Lower leg skin (tissue), 4 donors: Measurements from ENCODE around the gene AUTS2. TPM values are rescaled to one million over a fixed set of nuclear protein-coding genes. Genes with fewer than 3 reads are reported as not detected.

Experiments used
- DNase-seq, 2 donors: peaks; one replicate each; pipeline ENCODE4 v3.0.0-alpha.2; 2019; ENCODE audit warnings: low spot score in 2 of 2
- H3K4me3 ChIP-seq: fragments of 200-600 bp; sonication (generic); 2 replicates; pipeline ENCODE4 v1.5.1; 2017; ENCODE audit warnings: mild to moderate bottlenecking, low read depth; ENCODE audit not compliant: poor library complexity, severe bottlenecking
- POLR2A ChIP-seq, 2 donors: fragments of 450-650 bp; IDR thresholded peaks; one replicate each; pipeline ENCODE4 v1.6.1; 2016 to 2017; ENCODE audit warnings: antibody characterized with exemption in 2 of 2, mild to moderate bottlenecking in 1 of 2, moderate library complexity in 1 of 2
- WGBS, 2 donors: methylation state at CpG; one replicate each; pipeline ENCODE4 v1.1.5; 2018; 5-methylcytosine and 5-hydroxymethylcytosine counted together
- intact Hi-C: fragments of 100-400 bp; cut with DNase I; formaldehyde crosslinking; loops from one replicate; pipeline ENCODE4 v1.15.0; 2023; ENCODE audit warnings: low total_unique reads
- total RNA-seq, 4 donors: library from RNA; depleted of rRNA; stranded (reverse); fragments of >200 nt; gene quantifications; one replicate each; pipeline ENCODE4 v1.1.0, GENCODE V29; 2016
- TF ChIP-seq, protein P1 (sequence below), 3 donors: fragments of 450-650 bp; IDR thresholded peaks; one replicate each; pipeline ENCODE4 v1.5.1; 2016; ENCODE audit warnings: antibody characterized with exemption in 3 of 3, mild to moderate bottlenecking in 3 of 3, moderate library complexity in 2 of 3

Gene AUTS2
- total RNA-seq, 4 donors from 2014 or later: 30.8 to 41.9 (median 40.5) TPM

DNA sequence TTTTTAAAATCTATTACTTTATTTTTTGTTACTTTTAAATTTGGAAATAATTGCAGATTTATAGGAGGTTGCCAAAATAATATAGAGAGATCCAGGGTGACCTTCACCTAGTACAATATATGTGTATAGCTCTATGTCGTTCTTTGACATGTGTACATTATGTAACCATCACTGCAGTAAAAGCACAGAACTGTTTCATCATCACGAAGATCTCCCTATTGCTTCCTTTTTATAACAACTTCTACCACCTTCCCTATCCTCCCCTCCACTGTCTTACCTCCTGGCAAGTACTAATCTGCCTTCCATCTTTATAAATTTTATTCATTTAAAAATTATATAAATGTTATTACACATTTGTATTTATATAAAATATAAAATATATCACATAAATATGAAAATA, 251.0 kb downstream of the AUTS2 start:
- no peak overlapping the region for H3K4me3 ChIP-seq
- TF ChIP-seq POLR2A (IDR thresholded peaks at IDR 0.05): no peak
- TF ChIP-seq, protein P1, sequence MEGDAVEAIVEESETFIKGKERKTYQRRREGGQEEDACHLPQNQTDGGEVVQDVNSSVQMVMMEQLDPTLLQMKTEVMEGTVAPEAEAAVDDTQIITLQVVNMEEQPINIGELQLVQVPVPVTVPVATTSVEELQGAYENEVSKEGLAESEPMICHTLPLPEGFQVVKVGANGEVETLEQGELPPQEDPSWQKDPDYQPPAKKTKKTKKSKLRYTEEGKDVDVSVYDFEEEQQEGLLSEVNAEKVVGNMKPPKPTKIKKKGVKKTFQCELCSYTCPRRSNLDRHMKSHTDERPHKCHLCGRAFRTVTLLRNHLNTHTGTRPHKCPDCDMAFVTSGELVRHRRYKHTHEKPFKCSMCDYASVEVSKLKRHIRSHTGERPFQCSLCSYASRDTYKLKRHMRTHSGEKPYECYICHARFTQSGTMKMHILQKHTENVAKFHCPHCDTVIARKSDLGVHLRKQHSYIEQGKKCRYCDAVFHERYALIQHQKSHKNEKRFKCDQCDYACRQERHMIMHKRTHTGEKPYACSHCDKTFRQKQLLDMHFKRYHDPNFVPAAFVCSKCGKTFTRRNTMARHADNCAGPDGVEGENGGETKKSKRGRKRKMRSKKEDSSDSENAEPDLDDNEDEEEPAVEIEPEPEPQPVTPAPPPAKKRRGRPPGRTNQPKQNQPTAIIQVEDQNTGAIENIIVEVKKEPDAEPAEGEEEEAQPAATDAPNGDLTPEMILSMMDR (IDR thresholded peaks at IDR 0.05): no peak
- intact Hi-C loops: no loop called here
- no peak for DNase-seq
- WGBS, 2 donors: 79 to 88% methylated on average over 2 of the region's 2 CpGs

DNA sequence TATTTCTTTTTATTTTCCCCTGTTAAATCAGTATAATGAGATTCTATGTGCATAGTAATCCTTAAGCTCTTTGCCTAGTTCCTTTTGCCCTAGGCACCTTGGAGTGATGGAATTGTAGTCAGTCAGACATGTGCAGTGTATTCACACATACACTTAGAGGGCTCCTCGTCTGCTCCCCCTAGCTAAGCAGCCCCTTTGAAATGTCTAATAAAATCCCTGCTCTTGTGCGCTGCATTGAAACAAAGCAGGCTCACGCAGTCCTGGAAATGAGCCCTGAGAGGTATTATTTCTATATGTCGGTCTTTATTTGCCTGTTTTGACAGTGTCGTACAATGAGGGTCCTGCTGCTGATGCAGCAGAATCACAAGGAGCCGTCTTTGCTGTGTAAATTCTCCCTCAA, 258.7 kb downstream of the AUTS2 start:
- WGBS, 2 donors: 93 to 97% methylated on average over 6 of the region's 6 CpGs
- no peak overlapping the region for H3K4me3 ChIP-seq
- TF ChIP-seq, protein P1 (IDR thresholded peaks at IDR 0.05): no peak
- no peak for TF ChIP-seq POLR2A (IDR thresholded peaks at IDR 0.05)
- intact Hi-C loops: no loop called here
- DNase-seq: no peak

DNA sequence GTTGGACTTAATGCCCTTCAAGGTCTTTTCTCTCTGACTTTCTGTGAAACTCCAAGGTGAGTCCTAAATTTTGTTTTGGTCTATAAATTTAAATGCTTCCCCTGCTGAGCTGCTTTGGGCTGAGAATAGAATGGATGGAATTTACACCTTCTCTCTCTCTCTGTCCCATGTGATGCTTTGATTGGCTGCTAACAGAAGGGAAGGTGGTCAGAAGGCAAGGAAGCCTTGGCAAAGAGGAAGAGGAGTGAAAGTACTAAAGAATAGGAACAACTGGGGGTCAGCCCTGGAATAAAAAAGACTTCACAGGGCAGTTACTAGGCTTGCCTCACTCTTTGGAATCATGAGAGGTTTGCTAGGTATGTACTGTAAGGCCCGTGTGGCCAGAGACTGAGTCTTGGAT, 260.2 kb downstream of the AUTS2 start:
- no peak overlapping the region for H3K4me3 ChIP-seq
- TF ChIP-seq, protein P1 (IDR thresholded peaks at IDR 0.05): no peak
- TF ChIP-seq POLR2A (IDR thresholded peaks at IDR 0.05): no peak
- intact Hi-C loops: no loop called here
- no peak for DNase-seq
- WGBS, 2 donors: 86 to 87% methylated on average over 1 of the region's 1 CpG

DNA sequence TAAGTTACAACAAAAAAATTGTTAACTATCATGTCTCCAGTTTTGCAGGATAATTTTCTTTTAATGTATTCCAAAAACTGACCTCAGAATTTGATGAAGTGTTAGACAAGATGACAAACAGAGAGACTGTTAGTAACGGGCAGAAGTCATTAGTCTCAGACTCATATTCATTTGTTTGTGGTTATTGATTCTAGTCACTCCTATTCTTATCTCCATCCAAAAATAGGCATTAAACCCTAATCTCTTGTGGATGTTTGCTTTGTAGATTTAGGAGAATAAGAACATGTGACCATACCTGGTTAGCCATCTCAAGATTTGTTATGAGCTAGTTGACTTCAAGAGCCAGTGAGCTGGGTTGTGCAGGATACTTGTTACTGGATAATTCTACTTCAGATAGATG, 261.1 kb downstream of the AUTS2 start:
- 78 to 80% methylated on average over 1 of the region's 1 CpG for WGBS, 2 donors
- intact Hi-C loops: no loop called here
- DNase-seq: no peak
- no peak overlapping the region for H3K4me3 ChIP-seq
- TF ChIP-seq, protein P1 (IDR thresholded peaks at IDR 0.05): no peak
- TF ChIP-seq POLR2A (IDR thresholded peaks at IDR 0.05): no peak

DNA sequence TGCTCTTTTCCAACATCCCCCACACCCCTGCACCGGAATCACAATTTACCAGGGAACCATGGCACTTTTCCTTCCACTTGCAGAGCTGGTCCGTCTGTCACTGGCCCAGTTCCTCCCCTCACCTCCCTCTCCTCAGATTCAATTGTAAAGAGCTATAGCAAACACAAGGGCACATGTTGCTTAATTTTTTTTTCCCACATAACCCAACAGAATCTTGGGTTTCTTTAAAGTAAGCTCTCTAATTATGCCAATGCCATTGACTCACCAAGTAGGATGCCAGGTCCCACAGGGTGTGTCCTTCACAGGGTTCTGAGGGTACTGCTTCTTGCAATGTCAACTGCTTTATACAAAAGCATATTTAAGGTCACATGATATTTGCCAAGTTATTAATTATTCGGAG, 262.2 kb downstream of the AUTS2 start:
- 61 to 75% methylated on average over 3 of the region's 3 CpGs for WGBS, 2 donors
- no peak for DNase-seq
- intact Hi-C loops: no loop called here
- H3K4me3 ChIP-seq: no peak overlapping the region
- no peak for TF ChIP-seq POLR2A (IDR thresholded peaks at IDR 0.05)
- TF ChIP-seq, protein P1 (IDR thresholded peaks at IDR 0.05): no peak

DNA sequence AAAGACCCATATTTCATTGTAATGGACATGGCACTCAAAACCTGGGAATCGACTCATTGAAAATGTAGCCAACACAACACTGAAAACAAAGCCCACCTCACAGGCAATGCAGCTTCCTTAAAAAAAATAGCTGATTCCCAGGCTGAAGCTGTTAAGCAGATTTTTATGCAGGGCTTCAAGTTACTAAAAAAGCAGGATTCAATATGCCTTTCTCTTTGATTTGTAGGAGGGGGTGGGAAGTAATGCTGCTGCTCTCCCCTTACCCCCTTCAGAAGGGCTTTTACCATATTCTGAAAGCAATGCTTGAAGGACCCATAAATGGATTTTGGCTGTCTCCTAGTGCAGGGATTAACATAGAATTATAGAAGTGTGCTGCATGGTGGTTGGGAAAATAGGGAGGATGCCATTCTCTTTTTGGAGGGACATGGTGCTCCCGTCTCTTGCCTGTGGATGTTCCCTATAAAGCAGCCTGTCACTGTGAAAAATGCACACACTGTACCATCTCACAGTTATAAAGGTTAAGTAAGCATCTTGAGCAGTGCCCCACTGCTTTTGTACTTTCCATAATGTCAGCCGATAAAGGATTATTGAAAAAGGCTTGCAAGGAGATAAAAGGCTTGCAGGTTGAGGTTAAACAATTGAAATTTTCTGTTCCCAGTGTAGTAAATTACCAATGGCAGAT, 262.8 kb downstream of the AUTS2 start:
- WGBS, 2 donors: 81 to 90% methylated on average over 3 of the region's 3 CpGs
- no peak overlapping the region for H3K4me3 ChIP-seq
- intact Hi-C loops: no loop called here
- no peak for DNase-seq
- TF ChIP-seq, protein P1 (IDR thresholded peaks at IDR 0.05): no peak
- no peak for TF ChIP-seq POLR2A (IDR thresholded peaks at IDR 0.05)
